Bronchial epithelial cell (primary cell): ENCODE data around the gene SYNGR3. TPM values are rescaled to one million over a fixed set of nuclear protein-coding genes. Genes with fewer than 3 reads are reported as not detected.
A peak's percentile ranks its signal among the peaks of the same experiment; 100 is the strongest.

Experiments
- DNase-seq: peaks from one replicate; pipeline ENCODE4 v3.0.0-alpha.2; 2010; ENCODE audit warnings: low read depth
- FAIRE-seq: peaks from 2 replicates; lab custom pipeline; 2011; peaks lifted over from hg19 to GRCh38; lab: Jason Lieb, UNC
- H3K27me3 ChIP-seq: 2 replicates; pipeline ENCODE4 v1.5.1; 2011; ENCODE audit warnings: low read length; ENCODE audit not compliant: control insufficient read depth, insufficient read depth
- H3K36me3 ChIP-seq: 2 replicates; pipeline ENCODE4 v1.5.1; 2011; ENCODE audit warnings: low read length; ENCODE audit not compliant: control insufficient read depth, insufficient read depth
- H3K4me3 ChIP-seq: 2 replicates; pipeline ENCODE4 v1.5.1; 2011; ENCODE audit warnings: mild to moderate bottlenecking, low read depth, low read length, control low read depth
- CTCF ChIP-seq: IDR thresholded peaks from 2 replicates; pipeline ENCODE4 v1.5.1; 2011; ENCODE audit warnings: mild to moderate bottlenecking, moderate library complexity, low read length, control low read depth, inconsistent platforms; ENCODE audit not compliant: insufficient read depth, severe bottlenecking
- total RNA-seq: library from RNA; depleted of rRNA; stranded (reverse); fragments of >200 nt; gene quantifications from 2 replicates; pipeline ENCODE4 v1.2.1, GENCODE V29; 2014

Gene SYNGR3
- total RNA-seq, 1 donor from 2014 or later = 2.9 TPM

GRCh38 chr16:1964506-1965395, 25.0 kb upstream of the SYNGR3 start, which contains the start of gene RPS2:
Gene RPS2 (minus strand): TSS chr16:1964826. CDS start chr16:1964625, 201 bp downstream.
- no peak for TF ChIP-seq CTCF
- peak; percentile 91 for DNase-seq
- Histone ChIP-seq H3K36me3 (peaks cover 15% of the 10 kb centered on the region), H3K27me3 (no peaks in the 10 kb centered on the region), H3K4me3 (peak within 1 kb of the TSS; percentile 91)
- FAIRE-seq = no peak

DNA sequence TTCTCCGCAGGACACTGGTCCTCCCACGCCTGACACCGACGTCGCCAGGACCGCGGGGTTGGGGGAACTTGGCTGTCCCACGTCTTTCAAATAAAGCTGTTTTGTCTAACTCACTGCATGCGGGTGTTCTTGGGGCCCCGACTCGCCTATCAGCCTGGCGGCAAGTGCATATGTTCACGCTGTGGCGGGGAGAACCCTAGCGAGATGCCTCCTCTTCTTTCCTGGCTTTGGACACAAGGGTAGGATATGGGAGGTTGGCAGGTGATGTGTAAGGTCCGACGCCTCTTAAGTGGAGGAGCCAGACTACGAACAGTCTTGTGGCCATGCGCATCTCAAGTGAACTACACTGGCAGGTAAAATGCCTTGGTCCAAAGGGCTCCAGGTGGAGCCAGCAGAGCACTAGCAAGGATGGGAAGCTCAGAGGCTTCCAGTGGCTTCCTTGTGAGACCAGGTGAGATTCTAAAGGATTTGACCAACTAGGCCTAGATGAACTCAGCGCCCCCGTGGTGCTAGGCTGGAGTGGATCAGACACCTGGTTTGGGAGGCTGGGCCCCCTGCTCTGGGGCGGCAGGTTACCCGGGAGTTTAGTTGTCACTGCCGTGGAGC, 24.3 kb upstream of the SYNGR3 start:
- Histone ChIP-seq H3K36me3 (peaks cover 15% of the 10 kb centered on the region), H3K27me3 (no peaks in the 10 kb centered on the region), H3K4me3 (peak overlapping the region; percentile 91)
- FAIRE-seq (no peak), DNase-seq (no peak)
- TF ChIP-seq CTCF = no peak

DNA sequence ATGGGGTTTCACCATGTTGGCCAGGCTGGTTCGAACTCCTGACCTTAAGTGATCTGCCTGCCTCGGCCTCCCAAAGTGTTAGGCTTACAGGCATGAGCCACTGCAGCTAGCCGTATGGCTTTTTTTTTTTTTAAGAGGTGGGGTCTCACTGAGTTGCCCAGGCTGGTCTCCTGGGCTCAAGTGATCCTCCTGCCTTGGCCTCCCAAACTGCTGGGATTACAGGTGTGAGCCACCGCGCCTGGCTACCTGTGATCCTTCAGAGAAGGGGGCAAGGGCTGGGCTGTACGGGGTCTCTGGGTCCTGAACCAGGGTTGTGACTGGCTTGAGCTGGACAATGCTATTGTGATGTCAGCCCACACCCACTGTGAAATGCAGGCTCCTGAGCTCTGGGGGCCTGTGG, 23.3 kb upstream of the SYNGR3 start, which contains the start of gene RNF151:
Gene RNF151, plus strand, starts transcription at position 397 of the 400 bp plus-strand sequence. CDS start 26 bp downstream, outside the sequence.
- DNase-seq (no peak), FAIRE-seq (no peak)
- H3K27me3 ChIP-seq = no peaks in the 10 kb centered on the region
- H3K4me3 ChIP-seq = peak within 1 kb of the TSS; percentile 91
- H3K36me3 ChIP-seq = peaks cover 15% of the 10 kb centered on the region
- no peak for TF ChIP-seq CTCF

DNA sequence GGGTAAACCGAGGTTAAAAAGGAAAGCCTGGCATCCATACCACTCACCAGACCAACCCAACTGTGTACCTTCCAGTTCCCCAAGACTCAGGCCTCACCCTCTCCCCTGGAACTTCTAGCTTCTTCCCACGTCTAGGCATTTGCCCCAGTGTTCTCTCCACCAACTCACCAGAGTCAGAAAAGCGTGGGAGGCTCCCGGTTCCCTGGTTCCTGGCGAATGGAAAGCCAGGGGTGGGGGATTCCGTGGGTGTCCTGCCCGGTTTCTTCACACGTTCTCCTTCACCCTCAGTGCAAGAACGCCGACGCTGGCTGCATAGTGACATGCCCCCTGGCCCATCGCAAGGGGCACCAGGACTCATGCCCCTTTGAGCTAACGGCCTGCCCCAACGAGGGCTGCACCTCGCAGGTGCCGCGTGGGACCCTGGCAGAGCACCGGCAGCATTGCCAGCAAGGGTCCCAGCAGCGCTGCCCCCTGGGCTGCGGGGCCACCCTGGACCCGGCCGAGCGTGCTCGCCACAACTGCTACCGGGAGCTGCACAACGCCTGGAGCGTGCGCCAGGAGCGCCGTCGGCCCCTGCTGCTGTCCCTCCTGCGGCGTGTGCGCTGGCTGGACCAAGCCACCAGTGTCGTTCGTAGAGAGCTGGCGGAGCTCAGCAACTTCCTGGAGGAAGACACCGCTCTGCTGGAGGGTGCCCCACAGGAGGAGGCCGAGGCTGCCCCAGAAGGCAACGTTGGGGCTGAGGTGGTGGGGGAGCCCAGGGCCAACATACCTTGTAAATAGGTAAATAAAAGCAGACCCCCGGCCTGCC, 21.4 kb upstream of the SYNGR3 start:
- Histone ChIP-seq H3K27me3 (no peaks in the 10 kb centered on the region), H3K36me3 (peaks cover 7% of the 10 kb centered on the region), H3K4me3 (no peak overlapping the region)
- TF ChIP-seq CTCF = no peak
- FAIRE-seq (no peak), DNase-seq (no peak)

DNA sequence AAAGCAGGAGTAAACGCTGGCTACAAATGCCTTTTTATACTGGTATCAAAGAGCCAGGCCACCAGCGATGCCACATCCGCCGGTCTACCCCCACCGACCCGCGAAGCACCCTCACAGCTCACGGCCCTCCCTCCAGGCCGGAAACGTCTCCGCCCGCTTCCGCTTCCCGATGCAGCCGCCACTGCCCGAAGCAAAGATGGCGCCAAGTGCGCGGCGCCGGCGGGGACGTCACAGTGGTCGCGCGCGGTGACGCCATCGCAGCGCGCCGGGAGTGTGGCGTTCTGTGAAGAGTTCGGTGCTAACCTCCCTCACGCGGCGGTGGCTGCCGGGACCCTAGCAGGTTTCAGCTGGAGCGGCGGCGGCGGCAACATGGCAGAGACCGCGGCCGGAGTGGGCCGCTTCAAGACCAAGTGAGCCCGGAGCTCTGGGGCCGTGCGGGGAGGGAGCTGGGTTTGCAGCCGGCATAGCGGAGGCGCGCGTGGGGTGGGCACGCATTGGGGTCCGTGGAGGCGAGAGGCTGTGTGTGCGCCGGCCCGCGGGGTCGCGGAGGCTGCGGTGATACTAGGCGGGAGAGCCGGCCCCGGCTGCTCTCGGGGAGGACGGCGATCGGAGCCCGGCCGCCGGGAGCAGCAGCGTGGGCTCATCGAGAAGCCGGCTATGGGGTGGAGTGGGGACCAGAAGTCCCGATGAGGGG, 17.8 kb upstream of the SYNGR3 start, which contains the start of gene TBL3:
Gene TBL3, plus strand, starts transcription at position 258 of the 694 bp plus-strand sequence. Its CDS starts 112 bp downstream, at position 370.
- no peak for FAIRE-seq
- Histone ChIP-seq H3K36me3 (peaks cover 16% of the 10 kb centered on the region), H3K4me3 (peak within 1 kb of the TSS; percentile 99), H3K27me3 (no peaks in the 10 kb centered on the region)
- peak; percentile 79 for DNase-seq
- TF ChIP-seq CTCF = no peak
